Stimulated activated CD4-positive, alpha-beta T cell treated with anti-CD3 and anti-CD28 coated beads, Interleukin-4, amount 100 ng/mL, for 24 hours (primary cell): Measurements from ENCODE around the gene GHSR.

Experiments used
- DNase-seq: peaks from one replicate; pipeline ENCODE4 v3.0.0-alpha.2; 2020

The GHSR gene

GRCh38 chr3:172447611-172448579, at the start of gene GHSR:
TSS of gene GHSR (minus strand) at chr3:172448456. CDS start at chr3:172448413, 43 bp downstream.
- DNase-seq = no peak

GRCh38 chr3:172490198-172490669, 42.0 kb upstream of the GHSR start:
- peak; percentile 85 for DNase-seq

GRCh38 chr3:172478116-172478515, 29.9 kb upstream of the GHSR start:
- no peak for DNase-seq

- DNase-seq = no peak
Observed at GRCh38 chr3:172476347-172476746, 28.1 kb upstream of the GHSR start.

- no peak for DNase-seq
Observed at GRCh38 chr3:172475703-172476102, 27.4 kb upstream of the GHSR start.

GRCh38 chr3:172471903-172472302, 23.6 kb upstream of the GHSR start:
- DNase-seq = no peak

- DNase-seq = no peak
Observed at GRCh38 chr3:172470588-172470987, 22.3 kb upstream of the GHSR start.

GRCh38 chr3:172467170-172467824, 19.0 kb upstream of the GHSR start:
- DNase-seq = no peak

- DNase-seq = no peak
Observed at GRCh38 chr3:172466553-172467130, 18.4 kb upstream of the GHSR start.

- DNase-seq = no peak
Observed at GRCh38 chr3:172465281-172465680, 17.0 kb upstream of the GHSR start.

GRCh38 chr3:172464306-172464705, 16.1 kb upstream of the GHSR start:
- DNase-seq = no peak

GRCh38 chr3:172461530-172462138, 13.4 kb upstream of the GHSR start:
- no peak for DNase-seq

GRCh38 chr3:172456404-172456803, 8.1 kb upstream of the GHSR start:
- DNase-seq = no peak

- DNase-seq = no peak
Observed at GRCh38 chr3:172454180-172454579, 5.9 kb upstream of the GHSR start.

GRCh38 chr3:172449466-172450149, 1.4 kb upstream of the GHSR start:
- no peak for DNase-seq

GRCh38 chr3:172448661-172449465, 607 bp upstream of the GHSR start:
- DNase-seq = no peak

GRCh38 chr3:172446198-172446597, 2.1 kb downstream of the GHSR start:
- DNase-seq = no peak

GRCh38 chr3:172444821-172445220, 3.4 kb downstream of the GHSR start:
- no peak for DNase-seq

- DNase-seq = no peak
Observed at GRCh38 chr3:172442606-172443005, 5.7 kb downstream of the GHSR start.

- no peak for DNase-seq
Observed at GRCh38 chr3:172441581-172441980, 6.7 kb downstream of the GHSR start.

- DNase-seq = no peak
Observed at GRCh38 chr3:172438186-172438585, 10.1 kb downstream of the GHSR start.

- DNase-seq = no peak
Observed at GRCh38 chr3:172437713-172438112, 10.5 kb downstream of the GHSR start.
